Retinal pigment epithelial cell (primary cell): ENCODE measurements around the gene ERGIC1.
"Not testable (repeated sequence)": the region's sequence is repeated elsewhere in the genome, so short reads cannot be mapped to it uniquely, and the experiment has no call there.

Source experiments
- DNase-seq: peaks from one replicate; pipeline ENCODE4 v3.0.0-alpha.2; 2010; ENCODE audit warnings: low read depth
- H3K4me3 ChIP-seq: 2 replicates; pipeline ENCODE4 v1.5.1; 2011; ENCODE audit warnings: mild to moderate bottlenecking, low read length, control low read depth, moderate library complexity
- CTCF ChIP-seq: conservative IDR thresholded peaks from 2 replicates; pipeline ENCODE4 v1.5.1; 2011; ENCODE audit warnings: low read depth, low read length, control low read depth, inconsistent platforms

Gene ERGIC1, protein sequence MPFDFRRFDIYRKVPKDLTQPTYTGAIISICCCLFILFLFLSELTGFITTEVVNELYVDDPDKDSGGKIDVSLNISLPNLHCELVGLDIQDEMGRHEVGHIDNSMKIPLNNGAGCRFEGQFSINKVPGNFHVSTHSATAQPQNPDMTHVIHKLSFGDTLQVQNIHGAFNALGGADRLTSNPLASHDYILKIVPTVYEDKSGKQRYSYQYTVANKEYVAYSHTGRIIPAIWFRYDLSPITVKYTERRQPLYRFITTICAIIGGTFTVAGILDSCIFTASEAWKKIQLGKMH

DNA sequence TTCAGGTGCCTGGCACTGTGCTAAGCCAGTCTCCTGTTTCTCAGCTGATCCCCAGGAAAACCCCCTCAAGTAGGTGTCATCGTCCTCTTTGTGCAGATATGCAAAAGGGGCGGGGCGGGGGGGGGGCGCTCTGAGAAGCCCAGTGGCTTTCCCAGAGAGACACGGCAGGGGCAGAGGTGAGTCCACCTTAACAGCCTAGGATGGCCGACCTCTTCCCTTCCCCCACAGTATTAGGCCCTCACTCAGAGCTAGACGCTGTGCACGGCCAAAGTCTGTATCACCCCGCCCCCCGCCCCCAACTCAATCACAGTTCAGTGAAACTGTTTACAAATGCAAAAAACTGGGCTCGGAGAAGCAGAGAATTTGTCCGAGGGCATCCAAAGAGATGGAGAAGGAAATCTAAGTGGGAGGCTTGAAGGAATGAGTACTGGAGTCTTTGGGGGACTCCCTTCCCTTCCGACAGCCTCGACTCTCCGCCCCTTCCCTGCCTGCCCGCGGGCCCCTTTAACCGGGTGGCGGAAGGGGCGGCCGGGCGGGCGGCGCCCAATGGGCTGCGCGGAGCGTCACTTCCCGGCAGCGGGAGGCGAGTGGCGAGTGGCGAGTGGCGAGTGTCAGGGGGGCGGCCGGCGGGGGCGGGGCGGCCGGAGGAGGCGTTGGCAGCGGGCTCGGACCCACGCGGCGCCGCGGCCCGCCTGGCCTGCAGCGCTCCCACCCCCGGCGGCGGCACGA is at the start of gene ERGIC1:
Gene ERGIC1, plus strand, starts transcription at position 566 of the 729 bp plus-strand sequence. Its CDS starts 163 bp downstream, at position 729.
- H3K4me3 ChIP-seq, result peak within 1 kb of the TSS; percentile 89
- DNase-seq, result no peak
- no peak for TF ChIP-seq CTCF

- no peak for TF ChIP-seq CTCF
- DNase-seq, result no peak
Measured at GRCh38 chr5:172785429-172786088, 48.5 kb upstream of the ERGIC1 start.

GRCh38 chr5:172786736-172787462 is 47.2 kb upstream of the ERGIC1 start:
- no peak for DNase-seq
- no peak for TF ChIP-seq CTCF
- H3K4me3 ChIP-seq, result no peak overlapping the region

More at GRCh38 chr5:172785429-172786088, 48.5 kb upstream of the ERGIC1 start:
- H3K4me3 ChIP-seq, result no peak overlapping the region

DNA sequence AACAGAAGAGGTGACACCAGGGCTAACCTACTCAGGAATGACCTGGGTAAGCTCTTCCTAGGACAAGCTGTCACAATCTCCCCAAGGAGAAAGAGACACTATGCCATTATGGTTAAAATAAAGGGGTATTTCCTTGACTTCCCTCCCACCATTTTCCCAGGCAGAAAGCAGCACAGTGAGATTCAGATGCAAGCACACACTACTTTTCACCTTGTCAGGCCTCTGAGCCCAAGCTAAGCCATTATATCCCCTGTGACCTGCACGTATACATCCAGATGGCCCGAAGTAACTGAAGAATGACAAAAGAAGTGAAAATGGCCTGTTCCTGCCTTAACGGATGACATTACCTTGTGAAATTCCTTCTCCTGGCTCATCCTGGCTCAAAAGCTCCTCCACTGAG is 46.5 kb upstream of the ERGIC1 start:
- not testable (repeated sequence) for DNase-seq, H3K4me3 ChIP-seq

DNA sequence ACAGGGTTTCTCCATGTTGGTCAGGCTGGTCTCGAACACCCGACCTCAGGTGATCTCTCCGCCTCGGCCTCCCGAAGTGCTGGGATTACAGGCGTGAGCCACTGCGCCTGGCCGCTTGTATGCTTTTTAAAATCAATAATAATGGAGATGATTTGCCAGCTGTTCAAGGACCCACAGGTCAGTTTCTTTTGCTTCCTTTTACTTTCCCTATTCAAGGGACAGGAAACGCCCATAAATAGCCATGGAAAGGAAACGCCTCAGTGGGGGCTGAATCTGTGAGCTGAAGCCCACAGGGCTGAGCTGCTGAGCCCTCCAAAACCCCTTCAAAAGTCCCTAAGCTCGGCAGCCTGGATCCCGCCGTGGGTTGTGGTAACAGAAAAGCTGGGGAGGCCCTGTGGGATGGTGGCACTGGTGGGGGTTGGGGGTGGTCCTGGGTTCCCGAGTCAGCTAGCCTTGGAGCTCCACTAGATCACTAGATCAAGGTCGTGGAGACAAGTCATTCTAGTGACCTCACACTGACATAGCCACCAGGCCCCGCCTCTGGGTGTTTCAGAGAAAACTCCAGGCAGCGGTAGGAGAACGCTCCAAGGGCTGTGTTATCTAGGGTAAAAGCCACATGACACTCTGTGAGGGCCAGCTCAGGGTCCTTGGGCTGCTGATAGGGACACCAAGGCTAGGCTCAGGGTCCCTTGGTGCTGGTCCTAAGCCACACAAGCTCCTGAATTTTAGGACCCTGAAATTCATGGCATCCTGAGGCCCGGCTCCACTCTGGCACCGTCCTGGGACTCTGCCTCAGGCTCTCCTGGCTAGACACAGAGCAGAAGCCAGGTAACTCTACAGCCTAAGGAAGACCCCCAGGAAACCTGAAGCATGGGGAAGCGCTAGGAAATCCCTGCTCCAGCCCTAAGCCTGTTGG is 45.0 kb upstream of the ERGIC1 start:
- H3K4me3 ChIP-seq, result no peak overlapping the region
- DNase-seq, result no peak
- no peak for TF ChIP-seq CTCF

- DNase-seq, result no peak
Measured at GRCh38 chr5:172789687-172790495, 44.2 kb upstream of the ERGIC1 start.

More at GRCh38 chr5:172789687-172790495, 44.2 kb upstream of the ERGIC1 start:
- H3K4me3 ChIP-seq, result no peak overlapping the region
- no peak for TF ChIP-seq CTCF
